MM.1S (cell line): Measurements from ENCODE around the gene PSPH.
"Not testable (repeated sequence)": the region's sequence is repeated elsewhere in the genome, so short reads cannot be mapped to it uniquely, and the experiment has no call there.

Experiments
- CTCF ChIP-seq: fragments of 300-600 bp; sonication (generic); IDR thresholded peaks from 2 replicates; pipeline ENCODE4 v1.5.1; 2016; ENCODE audit warnings: antibody characterized with exemption, low read length, mixed read lengths
- EZH2 ChIP-seq: fragments of 300-600 bp; sonication (generic); optimal IDR thresholded peaks from 2 replicates; pipeline ENCODE3; 2017; ENCODE audit warnings: low read depth, mild to moderate bottlenecking, antibody characterized with exemption, low read length, mixed read lengths

- not testable (repeated sequence) for TF ChIP-seq CTCF, EZH2
Observed at GRCh38 chr7:56098187-56099008, 47.2 kb upstream of the PSPH start.
